Measurements from ENCODE around the gene LRBA. TPM values are rescaled to one million over a fixed set of nuclear protein-coding genes. Genes with fewer than 3 reads are reported as not detected.

LRBA gene
- total and polyA plus RNA-seq, 4 donors: 11.8 to 149 (median 34.2) TPM

DNA sequence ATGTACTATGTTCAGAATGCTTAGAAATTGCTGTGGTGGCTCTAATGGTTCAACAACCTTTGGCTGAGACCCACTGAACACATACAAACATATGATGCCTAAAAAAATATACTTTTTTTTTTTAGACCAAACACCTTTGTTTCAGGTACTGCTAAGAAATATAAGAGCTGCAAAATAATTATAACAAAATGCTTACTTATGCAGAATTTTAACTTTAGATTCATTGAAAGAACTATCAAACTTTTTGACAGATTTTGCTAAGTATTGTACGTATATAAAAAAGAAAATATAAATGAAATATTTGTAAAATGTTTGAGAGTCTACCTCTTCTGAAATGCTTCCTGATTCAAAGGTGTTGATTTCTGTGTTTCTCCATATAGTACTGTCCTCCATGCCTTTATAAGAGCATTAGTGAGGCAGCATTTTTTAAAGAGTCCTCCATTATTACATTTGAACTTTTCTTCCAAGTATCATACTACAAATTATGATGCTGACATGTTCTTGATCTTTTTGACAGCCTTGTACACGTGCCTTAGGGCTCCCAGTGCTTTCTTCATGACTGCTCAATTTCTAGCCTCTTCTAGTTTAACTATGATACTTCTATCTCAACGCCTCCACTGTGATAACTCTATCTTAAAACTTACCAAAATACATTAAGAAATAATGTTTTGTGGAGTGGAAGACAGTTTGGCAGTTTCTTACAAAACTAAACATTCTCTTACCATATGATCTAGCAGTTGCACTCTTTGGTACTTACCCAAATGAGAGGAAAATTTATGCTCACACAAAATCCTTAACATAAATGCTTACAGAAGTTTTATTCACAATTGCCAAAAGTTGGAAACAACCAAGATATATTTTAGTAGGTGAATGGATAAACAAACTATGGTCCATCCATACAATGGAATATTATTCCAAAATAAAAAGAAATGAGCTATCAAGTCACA lies 645.4 kb downstream of the LRBA start:
- Histone ChIP-seq H3K9ac (ENCODE audit: insufficient read depth in 1 of 2, low read length in 2 of 2) (no peak overlapping the region), H3K4me3 (no peak overlapping the region), H3K27me3 (ENCODE audit: control insufficient read depth in 3 of 3, insufficient read depth in 3 of 3, low read length in 2 of 3) (no peaks in the 10 kb centered on the region), H3K9me3 (ENCODE audit: control insufficient read depth in 4 of 4, insufficient read depth in 3 of 4, low read length in 3 of 4) (no peaks in the 10 kb centered on the region), H3K4me1 (ENCODE audit: control insufficient read depth in 5 of 5, insufficient read depth in 5 of 5, low read length in 5 of 5) (peaks cover 0 to 13% (median 0%) of the 10 kb centered on the region in 5 donors), H3K27ac (ENCODE audit: low read depth in 1 of 2, low read length in 1 of 2) (no peak overlapping the region), H3K36me3 (ENCODE audit: control insufficient read depth in 4 of 4, insufficient read depth in 4 of 4, low read length in 4 of 4) (no peaks in the 10 kb centered on the region)
- no peak for ATAC-seq (ENCODE audit: insufficient read depth, low FRiP score)
- WGBS, 2 donors: 88 to 92% methylated on average over 3 of the region's 3 CpGs
- TF ChIP-seq, protein P1, sequence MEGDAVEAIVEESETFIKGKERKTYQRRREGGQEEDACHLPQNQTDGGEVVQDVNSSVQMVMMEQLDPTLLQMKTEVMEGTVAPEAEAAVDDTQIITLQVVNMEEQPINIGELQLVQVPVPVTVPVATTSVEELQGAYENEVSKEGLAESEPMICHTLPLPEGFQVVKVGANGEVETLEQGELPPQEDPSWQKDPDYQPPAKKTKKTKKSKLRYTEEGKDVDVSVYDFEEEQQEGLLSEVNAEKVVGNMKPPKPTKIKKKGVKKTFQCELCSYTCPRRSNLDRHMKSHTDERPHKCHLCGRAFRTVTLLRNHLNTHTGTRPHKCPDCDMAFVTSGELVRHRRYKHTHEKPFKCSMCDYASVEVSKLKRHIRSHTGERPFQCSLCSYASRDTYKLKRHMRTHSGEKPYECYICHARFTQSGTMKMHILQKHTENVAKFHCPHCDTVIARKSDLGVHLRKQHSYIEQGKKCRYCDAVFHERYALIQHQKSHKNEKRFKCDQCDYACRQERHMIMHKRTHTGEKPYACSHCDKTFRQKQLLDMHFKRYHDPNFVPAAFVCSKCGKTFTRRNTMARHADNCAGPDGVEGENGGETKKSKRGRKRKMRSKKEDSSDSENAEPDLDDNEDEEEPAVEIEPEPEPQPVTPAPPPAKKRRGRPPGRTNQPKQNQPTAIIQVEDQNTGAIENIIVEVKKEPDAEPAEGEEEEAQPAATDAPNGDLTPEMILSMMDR (IDR thresholded peaks at IDR 0.05; ENCODE audit: control extremely low read depth, extremely low read depth): no peak
- no peak for DNase-seq

DNA sequence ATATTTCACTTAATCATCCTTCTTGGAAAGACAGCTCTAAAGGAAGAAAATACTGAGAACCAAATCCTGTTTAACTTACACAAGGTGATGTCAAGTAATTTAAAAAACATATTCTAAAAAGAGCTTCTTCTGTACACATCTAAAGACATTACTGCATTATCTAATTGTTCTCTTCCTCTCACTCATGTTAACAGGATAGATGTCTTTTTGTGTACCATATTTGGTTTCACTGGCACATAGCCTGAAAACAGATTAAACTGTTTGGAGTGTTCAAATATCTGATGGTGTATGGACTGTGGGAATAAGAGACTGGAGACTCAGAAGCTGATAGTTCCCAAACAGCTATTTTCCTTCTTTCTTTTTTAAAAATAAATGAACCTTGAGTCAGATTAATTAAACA lies 646.4 kb downstream of the LRBA start:
- peaks cover 0 to 13% (median 0%) of the 10 kb centered on the region in 5 donors for H3K4me1 ChIP-seq (ENCODE audit: control insufficient read depth in 5 of 5, insufficient read depth in 5 of 5, low read length in 5 of 5)
- no peaks in the 10 kb centered on the region for H3K9me3 ChIP-seq (ENCODE audit: control insufficient read depth in 4 of 4, insufficient read depth in 3 of 4, low read length in 3 of 4)
- DNase-seq (peak in 2 of 3 donors; percentile 41 to 58), ATAC-seq (ENCODE audit: insufficient read depth, low FRiP score) (no peak)
- H3K36me3 ChIP-seq (ENCODE audit: control insufficient read depth in 4 of 4, insufficient read depth in 4 of 4, low read length in 4 of 4): no peaks in the 10 kb centered on the region
- H3K9ac ChIP-seq (ENCODE audit: insufficient read depth in 1 of 2, low read length in 2 of 2): no peak overlapping the region
- no peak overlapping the region for H3K4me3 ChIP-seq
- TF ChIP-seq, protein P1 (IDR thresholded peaks at IDR 0.05; ENCODE audit: control extremely low read depth, extremely low read depth): no peak
- H3K27ac ChIP-seq (ENCODE audit: low read depth in 1 of 2, low read length in 1 of 2): no peak overlapping the region
- no peaks in the 10 kb centered on the region for H3K27me3 ChIP-seq (ENCODE audit: control insufficient read depth in 3 of 3, insufficient read depth in 3 of 3, low read length in 2 of 3)

DNA sequence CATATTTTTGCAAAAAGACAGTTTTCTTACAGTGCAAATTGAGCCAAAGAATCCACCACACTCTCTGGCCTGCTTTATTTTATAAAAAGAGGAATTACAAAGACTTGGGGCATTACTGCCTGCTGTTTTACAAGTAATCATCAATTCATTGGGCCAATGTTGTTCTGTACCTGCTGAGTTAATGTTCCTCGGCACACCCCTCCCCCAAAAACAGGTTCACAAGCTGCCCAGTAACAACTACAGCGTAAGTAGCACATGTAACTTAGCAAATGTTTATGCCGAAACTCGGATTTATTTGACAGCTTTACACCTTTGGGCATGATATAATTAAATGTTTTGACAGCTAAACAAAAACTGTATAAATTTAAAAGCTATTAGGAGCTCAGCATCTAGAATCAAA lies 647.8 kb downstream of the LRBA start:
- ATAC-seq (ENCODE audit: insufficient read depth, low FRiP score): no peak
- DNase-seq: no peak
- peaks cover 0 to 13% (median 0%) of the 10 kb centered on the region in 5 donors for H3K4me1 ChIP-seq (ENCODE audit: control insufficient read depth in 5 of 5, insufficient read depth in 5 of 5, low read length in 5 of 5)
- no peak overlapping the region for H3K27ac ChIP-seq (ENCODE audit: low read depth in 1 of 2, low read length in 1 of 2)
- peaks cover 0 to 2% (median 0%) of the 10 kb centered on the region in 4 donors for H3K36me3 ChIP-seq (ENCODE audit: control insufficient read depth in 4 of 4, insufficient read depth in 4 of 4, low read length in 4 of 4)
- TF ChIP-seq, protein P1 (IDR thresholded peaks at IDR 0.05; ENCODE audit: control extremely low read depth, extremely low read depth): no peak
- H3K4me3 ChIP-seq: no peak overlapping the region
- no peak overlapping the region for H3K9ac ChIP-seq (ENCODE audit: insufficient read depth in 1 of 2, low read length in 2 of 2)
- H3K9me3 ChIP-seq (ENCODE audit: control insufficient read depth in 4 of 4, insufficient read depth in 3 of 4, low read length in 3 of 4): no peaks in the 10 kb centered on the region
- H3K27me3 ChIP-seq (ENCODE audit: control insufficient read depth in 3 of 3, insufficient read depth in 3 of 3, low read length in 2 of 3): no peaks in the 10 kb centered on the region
- WGBS, 2 donors: 73 to 85% methylated on average over 4 of the region's 4 CpGs
